Tibial artery (tissue), 4 donors: ENCODE results near the gene ATP11B.

Source experiments
- DNase-seq, 2 donors: peaks; one replicate each; pipeline ENCODE4 v3.0.0-alpha.2; 2019
- H3K27ac ChIP-seq, 2 donors: fragments of 200-600 bp; sonication (generic) in 1 of 2; 1 replicate in 1 of 2; 2 replicates in 1 of 2; pipeline ENCODE4 v1.5.1; 2018 to 2019; ENCODE audit warnings: mild to moderate bottlenecking in 1 of 2
- H3K27me3 ChIP-seq, 2 donors: fragments of 200-600 bp; sonication (generic) in 1 of 2; one replicate each; pipeline versions ENCODE4 v1.5.1 to v1.6.0; 2016 to 2019
- H3K36me3 ChIP-seq, 3 donors: fragments of 200-600 bp; sonication (generic) in 2 of 3; one replicate each; pipeline ENCODE4 v1.5.1; 2016 to 2019; ENCODE audit warnings: mild to moderate bottlenecking in 2 of 3
- H3K4me1 ChIP-seq, 4 donors: fragments of 200-600 bp; sonication (generic) in 2 of 4; 1 replicate in 3 of 4; 2 replicates in 1 of 4; pipeline ENCODE4 v1.5.1; 2016 to 2019
- H3K4me3 ChIP-seq, 2 donors: fragments of 200-600 bp; sonication (generic) in 1 of 2; 1 replicate in 1 of 2; 2 replicates in 1 of 2; pipeline ENCODE4 v1.5.1; 2018 to 2019; ENCODE audit warnings: mild to moderate bottlenecking in 2 of 2
- H3K9me3 ChIP-seq, 3 donors: fragments of 200-600 bp; sonication (generic) in 1 of 3; one replicate each; pipeline ENCODE4 v1.5.1; 2016 to 2019
- intact Hi-C: fragments of 100-400 bp; cut with DNase I; formaldehyde crosslinking; loops from one replicate; pipeline ENCODE4 v1.15.0; 2023; ENCODE audit warnings: low total_unique reads
- TF ChIP-seq, protein P1 (sequence below), 2 experiments: fragments of 200-600 bp in 1 of 2; fragments of 450-650 bp in 1 of 2; IDR thresholded peaks; one replicate each; pipeline ENCODE4 v1.5.1; 2017 to 2019; ENCODE audit warnings: antibody characterized with exemption in 2 of 2, mild to moderate bottlenecking in 1 of 2, moderate library complexity in 1 of 2

ATP11B gene

DNA sequence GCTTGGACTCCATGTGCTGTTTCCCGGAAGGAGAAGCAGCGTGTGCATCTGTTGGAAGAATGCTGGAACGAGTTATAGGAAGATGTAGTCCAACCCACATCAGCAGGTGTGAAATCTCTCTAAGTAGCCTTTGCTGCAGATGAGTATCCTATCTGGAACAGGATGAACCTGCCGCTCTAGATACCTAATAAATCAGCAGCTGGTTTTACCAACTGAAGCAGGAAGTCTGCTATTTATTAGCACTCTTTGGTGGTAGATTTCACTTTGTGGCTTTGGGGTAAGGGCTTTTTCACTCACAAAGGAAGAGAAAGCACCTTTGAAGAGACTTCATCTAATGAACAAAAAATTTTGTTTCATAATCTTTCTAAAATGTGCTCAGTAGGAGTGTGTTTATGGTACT, 120.6 kb downstream of the ATP11B start:
- intact Hi-C loops: no loop called here
- Histone ChIP-seq H3K4me3 (no peak overlapping the region), H3K27ac (no peak overlapping the region), H3K36me3 (peaks cover 0 to 33% (median 0%) of the 10 kb centered on the region in 3 donors), H3K9me3 (no peaks in the 10 kb centered on the region), H3K27me3 (no peaks in the 10 kb centered on the region), H3K4me1 (no peaks in the 10 kb centered on the region)
- DNase-seq: no peak
- TF ChIP-seq, protein P1, sequence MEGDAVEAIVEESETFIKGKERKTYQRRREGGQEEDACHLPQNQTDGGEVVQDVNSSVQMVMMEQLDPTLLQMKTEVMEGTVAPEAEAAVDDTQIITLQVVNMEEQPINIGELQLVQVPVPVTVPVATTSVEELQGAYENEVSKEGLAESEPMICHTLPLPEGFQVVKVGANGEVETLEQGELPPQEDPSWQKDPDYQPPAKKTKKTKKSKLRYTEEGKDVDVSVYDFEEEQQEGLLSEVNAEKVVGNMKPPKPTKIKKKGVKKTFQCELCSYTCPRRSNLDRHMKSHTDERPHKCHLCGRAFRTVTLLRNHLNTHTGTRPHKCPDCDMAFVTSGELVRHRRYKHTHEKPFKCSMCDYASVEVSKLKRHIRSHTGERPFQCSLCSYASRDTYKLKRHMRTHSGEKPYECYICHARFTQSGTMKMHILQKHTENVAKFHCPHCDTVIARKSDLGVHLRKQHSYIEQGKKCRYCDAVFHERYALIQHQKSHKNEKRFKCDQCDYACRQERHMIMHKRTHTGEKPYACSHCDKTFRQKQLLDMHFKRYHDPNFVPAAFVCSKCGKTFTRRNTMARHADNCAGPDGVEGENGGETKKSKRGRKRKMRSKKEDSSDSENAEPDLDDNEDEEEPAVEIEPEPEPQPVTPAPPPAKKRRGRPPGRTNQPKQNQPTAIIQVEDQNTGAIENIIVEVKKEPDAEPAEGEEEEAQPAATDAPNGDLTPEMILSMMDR (IDR thresholded peaks at IDR 0.05): no peak

DNA sequence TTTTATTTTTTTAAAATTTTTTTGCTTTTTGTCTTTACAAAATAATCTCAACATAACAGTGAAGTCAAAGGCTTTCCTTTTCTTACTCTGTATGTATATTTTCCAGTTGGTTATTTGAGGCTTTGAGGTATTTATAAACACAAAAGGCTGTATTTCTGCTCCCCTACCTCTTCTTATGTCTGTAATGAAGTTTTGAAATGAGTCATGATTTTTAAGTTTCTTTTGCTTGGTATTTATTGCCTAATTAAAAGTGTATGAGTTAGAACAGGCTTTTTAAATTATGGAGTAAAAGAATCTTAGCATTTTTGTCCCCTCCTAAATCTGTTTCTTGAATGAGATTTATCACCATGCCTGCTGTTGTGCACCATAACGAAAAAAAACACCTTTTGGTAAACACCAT, 121.0 kb downstream of the ATP11B start:
- Histone ChIP-seq H3K27ac (no peak overlapping the region), H3K36me3 (peaks cover 0 to 33% (median 0%) of the 10 kb centered on the region in 3 donors)

DNA sequence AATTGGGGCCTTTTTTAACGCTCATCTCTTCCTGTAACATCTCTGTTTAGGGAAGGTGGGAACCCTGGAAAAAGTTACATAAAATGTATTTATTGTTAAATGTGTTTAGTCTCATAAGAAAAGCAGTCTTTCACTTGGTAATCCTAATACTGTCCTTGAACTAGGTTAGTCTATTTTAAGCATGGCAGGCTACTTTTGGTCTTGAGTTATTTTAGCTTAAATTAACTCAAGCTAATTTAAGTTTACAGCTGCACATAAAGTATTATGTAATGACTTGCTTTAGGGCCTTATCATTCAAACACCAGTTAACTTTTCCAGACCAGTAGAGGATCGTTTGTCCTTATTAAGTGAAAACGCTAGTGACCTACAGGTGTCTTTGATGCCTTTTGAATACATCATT, 123.8 kb downstream of the ATP11B start:
- no peaks in the 10 kb centered on the region for H3K27me3 ChIP-seq
- H3K9me3 ChIP-seq: no peaks in the 10 kb centered on the region
- intact Hi-C loops: no loop called here
- no peak for DNase-seq
- TF ChIP-seq, protein P1 (IDR thresholded peaks at IDR 0.05): no peak
- peaks cover 0 to 26% (median 0%) of the 10 kb centered on the region in 3 donors for H3K36me3 ChIP-seq
- H3K27ac ChIP-seq: no peak overlapping the region
- H3K4me3 ChIP-seq: no peak overlapping the region
- no peaks in the 10 kb centered on the region for H3K4me1 ChIP-seq

More for the DNA sequence above, 121.0 kb downstream of the ATP11B start:
- no peak for DNase-seq
- Histone ChIP-seq H3K9me3 (no peaks in the 10 kb centered on the region), H3K4me3 (no peak overlapping the region), H3K27me3 (no peaks in the 10 kb centered on the region), H3K4me1 (no peaks in the 10 kb centered on the region)
- TF ChIP-seq, protein P1 (IDR thresholded peaks at IDR 0.05): no peak
- intact Hi-C loops: no loop called here

DNA sequence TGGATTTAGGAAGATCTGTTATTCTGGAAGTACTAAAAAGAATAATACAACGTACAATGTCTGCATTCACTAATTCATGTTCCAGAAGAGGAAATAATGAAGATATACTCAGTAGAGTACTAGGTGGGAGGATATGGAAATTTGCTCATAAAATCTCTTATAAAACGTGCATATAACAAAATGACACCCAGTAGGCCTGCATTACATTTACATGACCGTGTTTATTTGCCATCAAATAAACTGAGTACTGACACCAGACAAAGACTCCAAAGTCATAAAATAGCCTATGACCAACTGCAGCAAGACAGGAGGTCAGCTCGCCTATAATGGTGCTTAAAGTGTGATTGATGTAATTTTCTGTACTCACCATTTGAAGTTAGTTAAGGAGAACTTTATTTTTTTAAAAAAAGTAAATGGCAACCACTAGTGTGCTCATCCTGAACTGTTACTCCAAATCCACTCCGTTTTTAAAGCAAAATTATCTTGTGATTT, 126.6 kb downstream of the ATP11B start:
- Histone ChIP-seq H3K4me1 (no peaks in the 10 kb centered on the region), H3K9me3 (no peaks in the 10 kb centered on the region), H3K4me3 (no peak overlapping the region), H3K27ac (no peak overlapping the region), H3K36me3 (peaks cover 0 to 6% (median 0%) of the 10 kb centered on the region in 3 donors), H3K27me3 (no peaks in the 10 kb centered on the region)
- TF ChIP-seq, protein P1 (IDR thresholded peaks at IDR 0.05): no peak
- intact Hi-C loops: no loop called here
- DNase-seq: no peak

DNA sequence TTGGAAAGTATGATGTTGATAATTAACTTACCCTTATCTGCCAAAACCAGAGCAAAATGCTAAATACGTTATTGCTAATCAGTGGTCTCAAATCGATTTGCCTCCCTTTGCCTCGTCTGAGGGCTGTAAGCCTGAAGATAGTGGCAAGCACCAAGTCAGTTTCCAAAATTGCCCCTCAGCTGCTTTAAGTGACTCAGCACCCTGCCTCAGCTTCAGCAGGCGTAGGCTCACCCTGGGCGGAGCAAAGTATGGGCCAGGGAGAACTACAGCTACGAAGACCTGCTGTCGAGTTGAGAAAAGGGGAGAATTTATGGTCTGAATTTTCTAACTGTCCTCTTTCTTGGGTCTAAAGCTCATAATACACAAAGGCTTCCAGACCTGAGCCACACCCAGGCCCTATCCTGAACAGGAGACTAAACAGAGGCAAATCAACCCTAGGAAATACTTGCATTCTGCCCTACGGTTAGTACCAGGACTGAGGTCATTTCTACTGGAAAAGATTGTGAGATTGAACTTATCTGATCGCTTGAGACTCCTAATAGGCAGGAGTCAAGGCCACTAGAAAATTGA, 127.3 kb downstream of the ATP11B start:
- Histone ChIP-seq H3K36me3 (peaks cover 0 to 4% (median 0%) of the 10 kb centered on the region in 3 donors), H3K4me3 (no peak overlapping the region), H3K27ac (no peak overlapping the region), H3K9me3 (no peaks in the 10 kb centered on the region), H3K27me3 (no peaks in the 10 kb centered on the region), H3K4me1 (peaks cover 0 to 5% (median 0%) of the 10 kb centered on the region in 4 donors)
- no peak for DNase-seq
- intact Hi-C loops: no loop called here
- TF ChIP-seq, protein P1 (IDR thresholded peaks at IDR 0.05): no peak
